Measurements from ENCODE around the gene LUZP2. TPM values are rescaled to one million over a fixed set of nuclear protein-coding genes. Genes with fewer than 3 reads are reported as not detected.
"Not testable (repeated sequence)": the region's sequence is repeated elsewhere in the genome, so short reads cannot be mapped to it uniquely, and the experiment has no call there.

Gene LUZP2
- total and polyA plus RNA-seq, 4 donors, result 0.05 TPM; not detected in 3

GRCh38 chr11:24993903-24994302, 497.1 kb downstream of the LUZP2 start:
- H3K36me3 ChIP-seq (ENCODE audit: control insufficient read depth in 4 of 4, insufficient read depth in 3 of 4, low read depth in 1 of 4, low read length in 3 of 4); H3K27ac ChIP-seq (ENCODE audit: low read depth in 1 of 2, low read length in 2 of 2); H3K9ac ChIP-seq (ENCODE audit: low read depth in 1 of 2, low read length in 2 of 2); H3K9me3 ChIP-seq (ENCODE audit: control insufficient read depth in 4 of 4, low read length in 3 of 4); H3K4me1 ChIP-seq (ENCODE audit: control insufficient read depth in 4 of 4, insufficient read depth in 4 of 4, low read length in 3 of 4); H3K27me3 ChIP-seq (ENCODE audit: control insufficient read depth in 4 of 4, insufficient read depth in 4 of 4, low read length in 3 of 4); H3K4me3 ChIP-seq (ENCODE audit: low read depth in 1 of 3, low read length in 3 of 3); DNase-seq (ENCODE audit: low spot score): not testable (repeated sequence)
- WGBS, result 84% methylated on average over 7 of the region's 7 CpGs

DNA sequence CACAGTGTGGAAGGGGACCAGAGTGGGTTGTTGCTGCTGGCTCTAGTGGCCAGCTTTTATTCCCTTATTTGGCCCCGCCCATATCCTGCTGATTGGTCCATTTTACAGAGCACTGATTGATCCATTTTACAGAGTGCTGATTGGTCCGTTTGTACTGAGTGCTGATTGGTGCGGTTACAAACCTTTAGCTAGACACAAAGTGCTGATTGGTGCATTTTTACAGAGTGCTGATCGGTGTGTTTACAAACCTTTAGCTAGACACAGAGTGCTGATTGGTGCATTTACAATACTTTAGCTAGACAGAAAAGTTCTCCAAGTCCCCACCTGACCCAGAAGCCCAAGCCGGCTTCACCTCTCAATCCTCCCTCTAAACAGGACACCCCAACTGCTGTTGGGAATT, 503.1 kb downstream of the LUZP2 start:
- H3K27ac ChIP-seq (ENCODE audit: low read depth in 1 of 2, low read length in 2 of 2); H3K4me3 ChIP-seq (ENCODE audit: low read depth in 1 of 3, low read length in 3 of 3); H3K36me3 ChIP-seq (ENCODE audit: control insufficient read depth in 4 of 4, insufficient read depth in 3 of 4, low read depth in 1 of 4, low read length in 3 of 4); H3K4me1 ChIP-seq (ENCODE audit: control insufficient read depth in 4 of 4, insufficient read depth in 4 of 4, low read length in 3 of 4); DNase-seq (ENCODE audit: low spot score); H3K27me3 ChIP-seq (ENCODE audit: control insufficient read depth in 4 of 4, insufficient read depth in 4 of 4, low read length in 3 of 4); H3K9ac ChIP-seq (ENCODE audit: low read depth in 1 of 2, low read length in 2 of 2); H3K9me3 ChIP-seq (ENCODE audit: control insufficient read depth in 4 of 4, low read length in 3 of 4): not testable (repeated sequence)
- WGBS, result 73% methylated on average over 5 of the region's 5 CpGs

GRCh38 chr11:25037431-25037830, 540.6 kb downstream of the LUZP2 start:
- 51% methylated on average over 1 of the region's 1 CpG for WGBS
- TF ChIP-seq YY1 (IDR thresholded peaks at IDR 0.05) (no peak), EGR1 (IDR thresholded peaks at IDR 0.05; ENCODE audit: low read depth in 2 of 2) (no peak), SP1 (IDR thresholded peaks at IDR 0.05) (no peak), CTCF (IDR thresholded peaks at IDR 0.05; ENCODE audit: low read depth, low read length, missing input control) (no peak), RAD21 (IDR thresholded peaks at IDR 0.05) (no peak), RXRA (IDR thresholded peaks at IDR 0.05) (no peak), HNF4G (IDR thresholded peaks at IDR 0.05) (no peak), GABPA (IDR thresholded peaks at IDR 0.05 in 1 of 2, conservative IDR thresholded peaks at IDR 0.05 in 1 of 2) (no peak), ATF3 (IDR thresholded peaks at IDR 0.05) (no peak), HNF4A (conservative IDR thresholded peaks at IDR 0.05) (no peak), FOXA1 (IDR thresholded peaks at IDR 0.05) (no peak), JUND (IDR thresholded peaks at IDR 0.05) (no peak), TAF1 (conservative IDR thresholded peaks at IDR 0.05) (no peak), NR2F2 (IDR thresholded peaks at IDR 0.05) (no peak), FOXA2 (IDR thresholded peaks at IDR 0.05) (no peak)
- TF ChIP-seq, protein P1, sequence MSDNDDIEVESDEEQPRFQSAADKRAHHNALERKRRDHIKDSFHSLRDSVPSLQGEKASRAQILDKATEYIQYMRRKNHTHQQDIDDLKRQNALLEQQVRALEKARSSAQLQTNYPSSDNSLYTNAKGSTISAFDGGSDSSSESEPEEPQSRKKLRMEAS (IDR thresholded peaks at IDR 0.05), result no peak
- TF ChIP-seq, protein P2, sequence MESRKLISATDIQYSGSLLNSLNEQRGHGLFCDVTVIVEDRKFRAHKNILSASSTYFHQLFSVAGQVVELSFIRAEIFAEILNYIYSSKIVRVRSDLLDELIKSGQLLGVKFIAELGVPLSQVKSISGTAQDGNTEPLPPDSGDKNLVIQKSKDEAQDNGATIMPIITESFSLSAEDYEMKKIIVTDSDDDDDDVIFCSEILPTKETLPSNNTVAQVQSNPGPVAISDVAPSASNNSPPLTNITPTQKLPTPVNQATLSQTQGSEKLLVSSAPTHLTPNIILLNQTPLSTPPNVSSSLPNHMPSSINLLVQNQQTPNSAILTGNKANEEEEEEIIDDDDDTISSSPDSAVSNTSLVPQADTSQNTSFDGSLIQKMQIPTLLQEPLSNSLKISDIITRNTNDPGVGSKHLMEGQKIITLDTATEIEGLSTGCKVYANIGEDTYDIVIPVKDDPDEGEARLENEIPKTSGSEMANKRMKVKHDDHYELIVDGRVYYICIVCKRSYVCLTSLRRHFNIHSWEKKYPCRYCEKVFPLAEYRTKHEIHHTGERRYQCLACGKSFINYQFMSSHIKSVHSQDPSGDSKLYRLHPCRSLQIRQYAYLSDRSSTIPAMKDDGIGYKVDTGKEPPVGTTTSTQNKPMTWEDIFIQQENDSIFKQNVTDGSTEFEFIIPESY (IDR thresholded peaks at IDR 0.05), result no peak
- TF ChIP-seq, protein P3, sequence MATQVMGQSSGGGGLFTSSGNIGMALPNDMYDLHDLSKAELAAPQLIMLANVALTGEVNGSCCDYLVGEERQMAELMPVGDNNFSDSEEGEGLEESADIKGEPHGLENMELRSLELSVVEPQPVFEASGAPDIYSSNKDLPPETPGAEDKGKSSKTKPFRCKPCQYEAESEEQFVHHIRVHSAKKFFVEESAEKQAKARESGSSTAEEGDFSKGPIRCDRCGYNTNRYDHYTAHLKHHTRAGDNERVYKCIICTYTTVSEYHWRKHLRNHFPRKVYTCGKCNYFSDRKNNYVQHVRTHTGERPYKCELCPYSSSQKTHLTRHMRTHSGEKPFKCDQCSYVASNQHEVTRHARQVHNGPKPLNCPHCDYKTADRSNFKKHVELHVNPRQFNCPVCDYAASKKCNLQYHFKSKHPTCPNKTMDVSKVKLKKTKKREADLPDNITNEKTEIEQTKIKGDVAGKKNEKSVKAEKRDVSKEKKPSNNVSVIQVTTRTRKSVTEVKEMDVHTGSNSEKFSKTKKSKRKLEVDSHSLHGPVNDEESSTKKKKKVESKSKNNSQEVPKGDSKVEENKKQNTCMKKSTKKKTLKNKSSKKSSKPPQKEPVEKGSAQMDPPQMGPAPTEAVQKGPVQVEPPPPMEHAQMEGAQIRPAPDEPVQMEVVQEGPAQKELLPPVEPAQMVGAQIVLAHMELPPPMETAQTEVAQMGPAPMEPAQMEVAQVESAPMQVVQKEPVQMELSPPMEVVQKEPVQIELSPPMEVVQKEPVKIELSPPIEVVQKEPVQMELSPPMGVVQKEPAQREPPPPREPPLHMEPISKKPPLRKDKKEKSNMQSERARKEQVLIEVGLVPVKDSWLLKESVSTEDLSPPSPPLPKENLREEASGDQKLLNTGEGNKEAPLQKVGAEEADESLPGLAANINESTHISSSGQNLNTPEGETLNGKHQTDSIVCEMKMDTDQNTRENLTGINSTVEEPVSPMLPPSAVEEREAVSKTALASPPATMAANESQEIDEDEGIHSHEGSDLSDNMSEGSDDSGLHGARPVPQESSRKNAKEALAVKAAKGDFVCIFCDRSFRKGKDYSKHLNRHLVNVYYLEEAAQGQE (IDR thresholded peaks at IDR 0.05), result no peak
- Histone ChIP-seq H3K4me1 (ENCODE audit: control insufficient read depth in 4 of 4, insufficient read depth in 4 of 4, low read length in 3 of 4) (no peaks in the 10 kb centered on the region), H3K4me3 (ENCODE audit: low read depth in 1 of 3, low read length in 3 of 3) (no peak overlapping the region), H3K27me3 (ENCODE audit: control insufficient read depth in 4 of 4, insufficient read depth in 4 of 4, low read length in 3 of 4) (no peaks in the 10 kb centered on the region), H3K36me3 (ENCODE audit: control insufficient read depth in 4 of 4, insufficient read depth in 3 of 4, low read depth in 1 of 4, low read length in 3 of 4) (no peaks in the 10 kb centered on the region), H3K9ac (ENCODE audit: low read depth in 1 of 2, low read length in 2 of 2) (no peak overlapping the region), H3K27ac (ENCODE audit: low read depth in 1 of 2, low read length in 2 of 2) (no peak overlapping the region), H3K9me3 (ENCODE audit: control insufficient read depth in 4 of 4, low read length in 3 of 4) (no peaks in the 10 kb centered on the region)
- DNase-seq (ENCODE audit: low spot score), result no peak

Data from liver (tissue), 9 donors.